RWPE2 (cell line): Measurements from ENCODE around the gene ST6GALNAC5.

Experiments used
- ATAC-seq: fragments of 200-7000 bp; cut with Tn5 transposase; 3 replicates; pipeline ENCODE4 v1.9.1; 2021; ENCODE audit warnings: low read depth
- DNase-seq: peaks from one replicate; pipeline ENCODE4 v3.0.0-alpha.2; 2020; ENCODE audit warnings: low spot score
- H3K27ac ChIP-seq: fragments of 450-650 bp; 2 replicates; pipeline ENCODE4 v1.5.1; 2017; ENCODE audit warnings: mild to moderate bottlenecking; ENCODE audit not compliant: poor library complexity, severe bottlenecking
- H3K27me3 ChIP-seq: fragments of 250-450 bp; sonication (Bioruptor Pico); 2 replicates; pipeline ENCODE4 v1.5.1; 2021; ENCODE audit warnings: mild to moderate bottlenecking, moderate library complexity; ENCODE audit not compliant: insufficient read depth, poor library complexity, severe bottlenecking
- H3K36me3 ChIP-seq: fragments of 250-450 bp; sonication (Bioruptor Pico); 2 replicates; pipeline ENCODE4 v1.5.1; 2020; ENCODE audit warnings: low read depth, mild to moderate bottlenecking, moderate library complexity
- H3K4me1 ChIP-seq: fragments of 250-450 bp; sonication (Bioruptor Pico); 2 replicates; pipeline ENCODE4 v1.5.1; 2021; ENCODE audit warnings: mild to moderate bottlenecking, moderate library complexity; ENCODE audit not compliant: insufficient read depth, poor library complexity, severe bottlenecking
- H3K4me3 ChIP-seq: fragments of 250-450 bp; sonication (Bioruptor Pico); 2 replicates; pipeline ENCODE4 v1.5.1; 2021; ENCODE audit warnings: mild to moderate bottlenecking, moderate library complexity; ENCODE audit not compliant: severe bottlenecking
- H3K9me3 ChIP-seq: fragments of 250-450 bp; sonication (Bioruptor Pico); 2 replicates; pipeline ENCODE4 v1.5.1; 2021; ENCODE audit warnings: mild to moderate bottlenecking, moderate library complexity; ENCODE audit not compliant: severe bottlenecking
- CTCF ChIP-seq: fragments of 450-650 bp; IDR thresholded peaks from one replicate; pipeline ENCODE4 v1.5.1; 2017; ENCODE audit warnings: mild to moderate bottlenecking, moderate library complexity; ENCODE audit not compliant: poor library complexity, severe bottlenecking

Gene ST6GALNAC5

GRCh38 chr1:77037038-77037437, 169.8 kb downstream of the ST6GALNAC5 start:
- Histone ChIP-seq H3K4me1 (peaks cover 18% of the 10 kb centered on the region), H3K27me3 (no peaks in the 10 kb centered on the region), H3K9me3 (no peaks in the 10 kb centered on the region), H3K4me3 (no peak overlapping the region), H3K36me3 (no peaks in the 10 kb centered on the region), H3K27ac (no peak overlapping the region)
- ATAC-seq (no peak), DNase-seq (no peak)
- TF ChIP-seq CTCF, result no peak

GRCh38 chr1:77038000-77038399, 170.7 kb downstream of the ST6GALNAC5 start:
- Histone ChIP-seq H3K4me1 (peaks cover 18% of the 10 kb centered on the region), H3K9me3 (no peaks in the 10 kb centered on the region), H3K27ac (peak overlapping the region; percentile 87), H3K36me3 (no peaks in the 10 kb centered on the region), H3K27me3 (no peaks in the 10 kb centered on the region), H3K4me3 (no peak overlapping the region)
- DNase-seq (no peak), ATAC-seq (0 out of 3 replicates have a peak, but pooled peaks have one; percentile 2)
- TF ChIP-seq CTCF, result no peak

- H3K27ac ChIP-seq, result peak overlapping the region; percentile 87
- DNase-seq (no peak), ATAC-seq (no peak; the same call in 2 of the 3 replicates)
- H3K4me1 ChIP-seq, result peaks cover 18% of the 10 kb centered on the region
- H3K4me3 ChIP-seq, result no peak overlapping the region
- TF ChIP-seq CTCF, result no peak
- no peaks in the 10 kb centered on the region for H3K9me3 ChIP-seq
- no peaks in the 10 kb centered on the region for H3K27me3 ChIP-seq
- no peaks in the 10 kb centered on the region for H3K36me3 ChIP-seq
These were observed 171.8 kb downstream of the ST6GALNAC5 start for GRCh38 chr1:77039111-77039510.

GRCh38 chr1:77039739-77040138, 172.5 kb downstream of the ST6GALNAC5 start:
- H3K27me3 ChIP-seq, result no peaks in the 10 kb centered on the region
- H3K27ac ChIP-seq, result peak overlapping the region; percentile 87
- H3K4me1 ChIP-seq, result peaks cover 18% of the 10 kb centered on the region
- DNase-seq, result peak; percentile 92
- ATAC-seq, result peak; percentile 97
- H3K4me3 ChIP-seq, result no peak overlapping the region
- no peaks in the 10 kb centered on the region for H3K36me3 ChIP-seq
- no peaks in the 10 kb centered on the region for H3K9me3 ChIP-seq
- TF ChIP-seq CTCF, result no peak

GRCh38 chr1:77040826-77041225, 173.5 kb downstream of the ST6GALNAC5 start:
- DNase-seq (no peak), ATAC-seq (no peak)
- no peak for TF ChIP-seq CTCF
- Histone ChIP-seq H3K4me3 (no peak overlapping the region), H3K27ac (peak overlapping the region; percentile 87), H3K4me1 (peaks cover 18% of the 10 kb centered on the region), H3K27me3 (no peaks in the 10 kb centered on the region), H3K9me3 (no peaks in the 10 kb centered on the region), H3K36me3 (no peaks in the 10 kb centered on the region)
